Kidney glomerular epithelial cell (primary cell): ENCODE measurements around the gene CETN1.

Experiments used
- DNase-seq: peaks from one replicate; lab custom pipeline; 2025; lab: John Stamatoyannopoulos, UW

CETN1 gene

GRCh38 chr18:580154-580553 lies at the start of gene CETN1:
Gene CETN1 (plus strand): TSS chr18:580380. CDS start chr18:580409, 29 bp downstream.
- no peak for DNase-seq

GRCh38 chr18:532018-532417 lies 48.2 kb upstream of the CETN1 start:
- no peak for DNase-seq

- DNase-seq = no peak
Observed at GRCh38 chr18:532632-533031, 47.5 kb upstream of the CETN1 start.

DNA sequence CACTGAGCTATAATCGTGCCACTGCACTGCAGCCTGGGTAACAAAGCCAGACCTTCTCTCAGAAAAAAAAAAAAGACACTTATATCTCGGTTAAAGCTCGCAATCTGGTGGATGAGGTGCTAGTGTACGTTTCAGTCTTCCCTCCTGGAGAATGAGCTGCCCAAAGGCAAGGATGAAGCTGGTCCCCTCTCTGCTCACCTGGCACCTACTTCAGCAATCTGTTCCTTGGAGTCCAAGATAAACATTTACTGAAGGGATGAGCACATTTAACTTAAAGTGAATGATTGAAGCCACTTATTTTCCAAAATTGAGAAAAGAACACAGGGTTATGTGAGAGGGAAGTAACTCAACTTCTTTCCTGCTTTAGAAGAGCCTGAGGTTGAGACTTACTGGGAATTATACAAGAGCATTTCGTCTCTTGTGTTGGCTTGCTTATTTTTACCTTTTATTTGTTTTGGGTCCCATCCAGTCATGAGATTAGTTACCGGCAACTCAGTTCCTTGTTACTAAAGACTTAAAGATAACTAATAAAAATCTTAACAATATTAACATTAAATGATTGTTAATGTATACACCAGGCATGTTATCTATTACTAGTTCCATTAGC lies 46.1 kb upstream of the CETN1 start:
- DNase-seq = no peak

DNA sequence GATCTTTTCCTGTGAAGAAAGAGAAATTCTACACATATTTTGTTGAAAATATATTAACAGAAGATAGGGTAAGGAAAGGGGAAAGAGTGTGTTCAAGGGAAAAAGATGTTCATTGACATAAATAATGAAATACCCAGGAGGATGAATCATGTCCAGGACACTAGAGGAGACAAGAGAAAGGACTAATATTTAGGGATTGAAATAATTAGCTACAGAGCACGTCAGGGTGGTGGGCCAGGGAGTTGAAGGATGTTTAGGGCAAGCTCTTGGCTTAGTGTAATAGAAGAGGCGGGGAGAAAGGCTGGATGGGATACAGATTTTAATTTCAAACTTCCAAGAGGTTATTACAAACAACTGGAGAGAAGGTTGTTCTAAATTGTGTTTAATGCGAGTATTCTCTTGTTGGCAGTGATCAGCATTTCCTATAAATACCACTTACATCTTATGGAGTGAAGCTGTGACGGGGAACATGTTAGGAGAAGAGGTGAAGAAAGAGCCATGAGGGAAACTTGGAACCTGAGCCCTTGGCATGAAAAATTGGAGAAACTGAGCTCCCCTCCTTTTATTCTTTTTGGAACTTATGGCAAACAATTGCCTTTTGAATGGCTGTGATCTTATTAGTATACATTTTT lies 36.6 kb upstream of the CETN1 start:
- no peak for DNase-seq

GRCh38 chr18:549967-550366 lies 30.2 kb upstream of the CETN1 start:
- DNase-seq = no peak

- DNase-seq = no peak
Observed at GRCh38 chr18:551404-552061, 28.6 kb upstream of the CETN1 start.

DNA sequence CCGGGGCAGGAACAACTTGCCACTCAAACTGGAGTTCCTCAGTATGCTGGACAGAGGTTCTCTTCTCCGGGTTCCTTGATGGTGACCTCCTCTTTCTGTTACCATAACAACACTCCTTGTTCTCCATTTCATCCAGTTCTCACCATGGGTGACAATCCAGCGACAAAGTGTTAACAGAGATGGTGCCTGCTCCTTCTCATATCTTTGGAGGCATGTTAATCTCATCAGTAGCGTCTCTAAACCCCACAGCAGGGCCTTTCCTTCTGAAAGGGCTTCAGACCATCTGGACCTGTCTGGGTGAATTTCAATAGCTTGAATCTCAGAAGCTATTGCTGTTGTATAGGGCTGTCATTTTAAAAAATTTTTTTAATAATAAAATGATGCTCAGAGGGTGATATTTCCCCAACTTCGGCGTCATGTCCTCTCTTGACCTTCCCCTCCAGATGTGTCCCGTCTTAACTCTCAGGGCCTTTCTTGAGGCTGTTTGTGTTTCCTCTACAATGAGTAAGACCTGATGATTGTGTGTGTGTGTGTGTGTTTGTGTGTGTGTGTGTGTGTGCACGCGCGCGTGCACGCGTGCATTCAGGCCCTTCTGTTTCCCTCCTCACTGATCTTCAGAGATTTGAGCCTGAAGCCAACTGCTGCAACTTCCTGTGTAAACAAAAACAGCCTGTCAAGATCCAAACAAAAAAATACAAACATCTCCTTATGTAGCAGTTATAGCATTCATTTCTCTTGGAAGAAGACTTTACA lies 24.3 kb upstream of the CETN1 start:
- DNase-seq = no peak

DNA sequence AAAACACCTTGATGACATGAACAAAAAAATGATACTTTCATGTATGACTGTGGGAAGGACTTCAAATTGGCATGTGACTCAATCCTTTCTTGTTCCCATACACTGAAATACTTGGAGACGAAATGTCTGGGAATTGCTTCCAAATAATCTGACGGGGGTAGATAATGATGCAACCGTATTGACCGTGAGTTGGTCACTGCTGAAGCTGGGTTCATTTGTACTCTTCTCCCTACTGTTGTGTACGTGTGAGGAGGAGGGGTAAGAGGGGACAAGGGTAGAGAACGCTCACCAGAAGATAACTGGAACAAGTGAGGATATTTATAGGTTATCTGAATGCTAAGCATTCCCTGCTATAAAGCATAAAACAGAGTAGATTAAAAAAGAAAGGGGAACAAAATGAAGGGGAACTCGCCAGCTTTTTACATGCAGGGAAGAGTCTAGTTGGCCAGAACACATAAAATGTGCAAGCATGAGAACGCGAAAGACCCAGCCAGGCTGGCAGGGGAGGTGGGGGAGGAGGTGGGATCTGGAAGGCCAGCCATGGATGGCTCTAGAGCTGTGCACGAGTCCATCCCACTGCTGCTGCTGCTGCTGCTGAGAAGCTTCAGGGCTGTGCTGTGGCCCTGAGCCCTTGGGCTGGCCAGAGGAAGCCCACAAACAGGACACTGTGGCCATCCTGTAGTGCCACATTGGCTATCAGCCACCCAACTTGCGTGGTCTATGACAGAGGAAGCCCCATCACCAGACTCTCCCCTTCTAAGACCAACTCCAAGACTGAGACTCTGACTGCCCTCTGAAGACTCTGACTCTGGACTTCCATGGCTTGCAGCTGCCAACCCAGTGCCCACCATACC lies 15.2 kb upstream of the CETN1 start:
- no peak for DNase-seq

GRCh38 chr18:565562-566061 lies 14.6 kb upstream of the CETN1 start:
- DNase-seq = no peak

DNA sequence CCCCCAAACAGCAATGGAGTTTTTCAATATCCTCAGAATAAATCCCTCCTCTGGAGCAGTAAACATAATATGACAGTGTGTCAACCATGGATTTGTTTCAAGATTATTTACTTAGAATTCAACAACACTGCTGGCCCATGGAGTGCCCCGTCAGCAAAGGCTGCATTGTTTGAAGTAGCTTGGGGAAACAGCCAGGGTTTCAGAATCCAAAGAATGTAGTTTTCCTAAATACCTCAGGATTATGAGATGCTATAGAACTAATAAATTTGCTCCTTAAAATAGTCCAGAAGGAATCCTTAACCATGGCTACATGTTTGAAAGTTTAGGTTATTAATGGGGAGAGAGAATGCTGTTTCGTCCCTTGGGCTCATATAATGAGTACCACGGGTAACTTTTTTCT lies 13.1 kb upstream of the CETN1 start:
- DNase-seq = no peak

- DNase-seq = no peak
Observed at GRCh38 chr18:568731-569130, 11.4 kb upstream of the CETN1 start.

DNA sequence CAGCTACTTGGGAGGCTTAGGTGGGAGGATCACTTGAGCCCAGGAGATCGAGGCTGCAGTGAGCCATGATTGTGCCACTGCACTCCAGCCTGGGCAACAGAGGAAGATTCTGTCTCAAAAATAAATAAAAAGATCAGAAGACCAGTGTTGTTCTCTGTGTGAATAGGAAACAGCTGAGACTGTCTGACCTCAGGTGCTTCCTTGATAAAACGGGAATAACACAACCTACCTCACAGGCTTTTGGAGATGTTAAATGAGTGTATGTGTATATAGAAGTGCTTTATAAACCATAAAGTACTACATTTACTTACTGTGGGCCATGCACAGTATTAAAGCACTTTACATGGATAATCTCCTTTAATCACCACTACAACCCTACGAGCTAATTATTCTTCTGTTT lies 9.9 kb upstream of the CETN1 start:
- DNase-seq = no peak

DNA sequence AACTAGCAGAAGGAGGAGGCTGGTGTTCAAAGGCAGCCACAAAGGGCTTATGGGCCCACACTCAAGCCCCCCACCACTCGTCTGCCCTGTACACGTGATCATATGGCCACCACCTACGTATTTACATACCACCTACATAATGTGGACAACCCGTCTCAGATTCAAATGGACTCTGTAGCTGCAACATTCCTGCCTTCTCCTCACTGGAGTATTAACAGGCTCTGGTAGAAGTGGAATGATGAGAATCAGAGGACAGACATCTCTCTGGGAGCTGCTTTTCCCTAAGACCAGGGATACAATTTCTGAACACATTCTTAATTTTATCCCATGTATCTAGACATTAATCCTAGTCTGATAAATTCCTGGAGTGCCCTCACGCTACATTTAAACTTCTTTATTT lies 9.5 kb upstream of the CETN1 start:
- DNase-seq = no peak

- DNase-seq = no peak
Observed at GRCh38 chr18:572091-572830, 7.9 kb upstream of the CETN1 start.

DNA sequence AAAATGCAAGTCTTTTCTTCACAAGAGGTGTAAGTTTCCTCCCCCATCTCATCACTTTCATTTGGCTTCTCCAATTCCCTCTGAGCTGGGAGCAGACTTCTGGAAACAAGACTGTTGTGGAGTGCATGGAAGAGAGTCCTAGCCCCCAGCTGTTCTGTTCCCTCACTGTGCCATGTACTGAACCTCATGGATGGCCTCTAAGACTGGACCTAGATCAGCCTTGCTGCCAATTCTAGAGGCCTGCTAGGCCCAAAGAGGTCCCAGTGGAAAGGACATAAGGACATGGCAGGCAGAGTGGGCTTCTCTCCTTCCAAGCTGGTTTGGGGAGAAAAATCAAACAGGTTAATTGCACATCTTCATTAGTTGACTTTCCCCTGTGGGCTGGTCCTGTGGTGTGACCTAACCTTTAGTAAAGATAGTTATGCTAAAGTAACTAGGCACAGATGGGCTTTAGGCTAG lies 7.3 kb upstream of the CETN1 start:
- DNase-seq = no peak

DNA sequence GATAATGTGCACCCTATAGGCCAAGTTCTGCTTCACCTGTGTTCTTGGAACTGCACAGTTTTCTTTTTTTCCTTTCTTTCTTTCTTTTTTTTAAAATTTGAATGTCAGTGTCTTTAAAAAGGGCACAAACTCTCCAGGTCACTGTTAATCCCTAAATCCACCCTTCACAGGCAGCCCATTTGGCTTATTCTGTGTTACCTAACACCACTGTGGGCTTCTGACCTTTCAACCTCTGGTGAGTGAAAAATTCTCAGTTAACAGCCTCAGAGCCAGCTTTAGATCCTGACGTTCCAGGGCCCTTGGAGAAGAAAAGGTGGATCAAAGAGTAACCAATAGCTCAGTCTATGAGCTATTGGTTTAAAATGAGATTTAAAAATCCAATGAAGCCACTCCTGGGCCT lies 6.8 kb upstream of the CETN1 start:
- DNase-seq = no peak

- DNase-seq = no peak
Observed at GRCh38 chr18:574149-574860, 5.9 kb upstream of the CETN1 start.

DNA sequence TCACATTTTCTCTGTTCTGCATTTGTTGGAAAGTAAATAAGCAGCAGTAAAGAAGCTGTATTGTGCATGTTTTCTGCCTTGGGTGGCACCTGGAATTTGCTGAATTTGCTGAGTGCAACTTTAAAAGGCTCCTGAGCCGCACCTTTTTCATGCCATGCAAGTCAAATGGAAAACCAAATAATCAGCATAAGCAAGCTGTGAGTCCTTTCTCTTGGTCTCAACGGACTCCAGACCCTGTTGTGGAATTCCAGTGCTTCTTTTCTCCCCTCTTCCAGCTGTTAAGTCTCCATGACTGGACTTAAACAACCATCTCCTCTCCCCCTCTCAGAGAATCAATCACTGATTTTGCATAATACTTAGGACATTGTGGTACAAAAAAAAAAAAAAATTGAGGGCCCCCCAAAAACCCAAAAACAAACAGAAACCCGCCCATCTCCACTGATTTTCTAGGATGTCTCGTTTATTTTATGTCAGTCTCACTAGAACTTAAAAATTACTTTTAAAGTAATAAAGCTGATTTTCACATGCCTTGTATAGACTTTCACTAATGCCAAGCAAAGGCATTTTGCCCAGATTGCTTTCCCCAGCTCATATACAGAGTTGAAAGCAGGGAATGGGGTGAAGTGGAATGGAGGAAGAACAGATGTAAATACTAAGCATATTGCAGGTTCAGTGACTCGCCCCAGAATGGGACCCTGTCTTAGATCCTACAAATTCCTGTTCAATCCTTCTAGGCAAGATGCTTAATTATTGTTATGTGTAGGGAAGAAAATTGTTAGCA lies 5.1 kb upstream of the CETN1 start:
- no peak for DNase-seq

DNA sequence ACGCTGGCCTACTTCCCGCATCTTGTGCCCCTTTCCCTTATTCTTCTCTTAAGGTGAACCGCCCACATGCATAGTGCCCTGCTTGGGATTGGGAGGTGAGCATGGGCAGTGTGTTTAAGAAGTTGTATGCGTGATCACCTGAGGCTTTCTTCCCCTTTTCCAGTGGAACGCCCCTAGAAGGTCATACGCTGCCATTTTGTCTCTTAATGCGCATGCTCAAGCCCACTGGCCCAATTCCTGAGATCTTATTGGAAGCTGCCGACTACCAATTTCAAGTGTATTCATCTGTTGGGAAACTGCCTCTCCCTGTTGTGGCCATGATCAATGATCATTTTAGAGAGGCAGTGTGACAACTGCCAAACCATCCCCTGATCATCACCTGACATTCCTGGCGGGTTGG lies 3.3 kb upstream of the CETN1 start:
- no peak for DNase-seq
